C4-2B (cell line): Measurements from ENCODE around the gene RNASET2.

Source experiments
- CTCF ChIP-seq: fragments of 450-650 bp; conservative IDR thresholded peaks from 2 replicates; pipeline ENCODE4 v1.5.1; 2017; ENCODE audit warnings: mild to moderate bottlenecking
- ZFX ChIP-seq: fragments of 450-650 bp; IDR thresholded peaks from 2 replicates; pipeline ENCODE4 v1.6.1; 2017

GRCh38 chr6:166952121-166952520, 4.2 kb downstream of the RNASET2 start:
- TF ChIP-seq CTCF (no peak), ZFX (no peak)
